ENCODE data around the gene FNDC3B.
"Not testable (repeated sequence)": the region's sequence is repeated elsewhere in the genome, so short reads cannot be mapped to it uniquely, and the experiment has no call there.

The FNDC3B gene

DNA sequence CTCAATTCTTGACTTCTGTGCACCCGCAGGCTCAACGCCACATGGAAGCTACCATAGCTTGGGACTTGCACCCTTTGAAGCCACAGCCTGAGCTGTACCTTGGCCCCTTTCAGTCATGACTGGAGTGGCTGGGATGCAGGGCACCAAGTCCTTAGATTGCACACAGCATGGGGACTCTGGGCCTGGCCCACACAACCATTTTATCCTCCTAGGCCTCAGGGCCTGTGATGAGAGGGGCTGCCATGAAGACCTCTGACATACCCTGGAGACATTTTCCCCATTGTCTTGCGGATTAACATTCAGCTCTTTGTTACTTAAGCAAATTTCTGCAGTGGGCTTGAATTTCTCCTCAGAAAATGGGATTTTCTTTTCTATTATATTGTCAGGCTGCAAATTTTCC is 203.1 kb downstream of the FNDC3B start:
- DNase-seq = not testable (repeated sequence)

DNA sequence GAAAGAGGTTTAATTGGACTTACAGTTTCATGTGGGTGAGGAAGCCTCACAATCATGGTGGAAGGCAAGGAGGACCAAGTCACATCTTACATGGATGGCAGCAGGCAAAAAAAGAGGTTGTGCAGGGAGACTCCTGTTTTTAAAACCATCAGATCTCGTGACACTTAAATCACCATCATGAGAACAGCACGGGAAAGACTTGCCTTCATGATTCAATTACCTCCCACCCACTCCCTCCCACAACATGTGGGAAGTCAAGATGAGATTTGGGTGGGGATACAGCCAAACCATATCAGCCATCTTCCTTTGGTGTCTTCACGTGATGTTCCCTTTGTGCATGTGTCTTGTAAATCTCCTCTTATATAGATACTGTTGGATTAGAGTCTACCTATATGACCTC is 204.0 kb downstream of the FNDC3B start:
- not testable (repeated sequence) for DNase-seq

DNA sequence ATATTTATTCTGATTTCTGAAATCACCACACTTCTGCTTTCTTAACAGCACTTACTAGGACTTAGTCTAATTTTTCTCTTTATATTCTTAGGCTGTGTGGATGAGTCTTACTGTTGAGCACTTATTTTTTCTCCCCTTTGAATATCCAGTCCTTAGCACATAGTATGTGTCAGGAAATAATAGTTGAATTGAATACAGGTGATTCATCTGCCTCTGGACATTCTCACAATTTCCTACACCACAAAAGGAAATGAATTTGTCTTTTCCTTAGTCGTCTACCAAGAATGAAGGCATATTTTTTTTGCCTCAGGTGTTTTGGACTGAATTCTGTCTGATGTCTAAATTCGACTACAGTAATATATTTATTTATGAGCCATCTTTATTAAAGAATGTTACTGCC is 204.6 kb downstream of the FNDC3B start:
- no peak for DNase-seq

DNA sequence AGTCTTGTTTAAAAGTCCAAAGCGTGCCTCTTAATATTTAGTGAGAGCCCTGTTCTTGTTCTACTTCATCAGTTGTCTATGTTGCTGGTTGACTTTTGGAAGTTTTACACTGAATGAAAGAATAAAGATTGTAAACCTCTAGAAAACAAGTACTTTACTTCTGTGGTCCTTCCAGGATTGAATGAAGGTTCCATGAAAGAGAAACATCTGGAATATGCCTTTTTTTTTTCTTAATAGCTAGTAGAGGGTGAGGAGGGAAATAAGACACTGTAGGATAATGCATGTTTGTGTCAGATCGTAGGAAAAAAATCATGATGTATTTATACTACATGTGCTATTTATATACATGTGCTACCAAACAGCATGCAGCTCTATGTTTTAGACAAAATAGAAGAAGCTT is 205.9 kb downstream of the FNDC3B start:
- no peak for DNase-seq

DNA sequence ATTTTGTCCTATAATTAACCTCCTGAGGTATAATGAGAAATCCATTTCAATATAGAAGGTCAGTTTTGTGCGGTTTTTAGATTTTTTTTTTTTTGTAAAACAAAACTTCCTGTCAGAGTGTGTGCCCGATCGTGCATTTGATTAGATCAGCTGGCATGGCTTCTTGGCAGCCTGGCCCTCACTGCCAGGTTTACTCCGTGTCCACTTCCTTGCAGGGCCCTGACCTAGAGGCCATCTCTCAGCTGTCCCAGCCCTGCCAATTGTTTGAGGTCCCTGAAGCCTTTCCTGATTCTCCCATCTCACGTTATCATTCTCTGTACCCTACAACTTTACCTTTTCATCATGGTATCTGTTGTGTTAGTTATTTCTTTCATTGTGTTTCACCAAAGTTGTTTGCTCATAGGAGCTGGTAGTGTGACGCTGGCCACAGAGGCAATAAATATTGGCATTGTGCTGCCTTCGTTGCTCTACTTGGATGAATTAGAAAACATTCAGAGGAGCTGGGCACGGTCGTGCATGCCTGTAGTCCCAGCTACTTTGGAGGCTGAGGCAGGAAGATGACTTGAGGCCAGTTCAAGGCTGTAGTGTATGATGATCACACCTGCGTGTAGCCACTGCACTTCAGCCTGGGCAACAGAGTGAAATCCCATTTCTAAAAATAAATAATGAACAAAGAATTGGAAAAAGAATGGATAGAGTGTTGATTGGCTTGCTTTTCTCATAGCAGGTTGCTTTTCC is 206.9 kb downstream of the FNDC3B start:
- DNase-seq = no peak

DNA sequence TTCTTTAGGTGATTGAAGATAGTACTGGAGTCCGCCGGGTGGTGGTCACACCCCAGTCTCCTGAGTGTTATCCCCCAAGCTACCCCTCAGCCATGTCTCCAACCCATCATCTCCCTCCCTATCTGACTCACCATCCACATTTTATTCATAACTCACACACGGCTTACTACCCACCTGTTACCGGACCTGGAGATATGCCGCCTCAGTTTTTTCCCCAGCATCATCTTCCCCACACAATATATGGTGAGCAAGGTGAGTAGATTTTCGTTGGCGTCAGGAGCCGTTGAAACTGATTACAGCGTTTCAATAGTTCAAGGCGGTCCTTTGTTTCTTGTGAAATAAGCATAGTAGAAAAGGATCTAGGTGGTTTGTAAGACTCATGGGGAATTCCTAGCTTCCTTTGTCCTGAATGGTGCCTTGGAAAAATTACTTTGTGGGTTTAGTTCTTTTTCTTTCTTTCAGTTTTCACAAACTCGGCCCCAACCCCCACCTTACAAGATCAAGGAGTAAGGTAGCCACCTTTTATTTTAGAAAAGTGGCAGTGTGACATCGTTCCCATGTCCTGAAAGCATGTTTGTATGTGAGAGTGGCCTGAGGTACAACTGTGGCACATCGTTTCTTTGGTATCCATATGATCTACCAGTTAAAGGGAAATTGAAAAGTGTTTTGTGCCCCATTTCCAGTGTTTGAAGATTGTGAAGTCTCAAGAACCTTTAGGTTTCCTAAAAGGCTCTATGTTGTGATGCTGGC is 208.3 kb downstream of the FNDC3B start:
- no peak for DNase-seq

DNA sequence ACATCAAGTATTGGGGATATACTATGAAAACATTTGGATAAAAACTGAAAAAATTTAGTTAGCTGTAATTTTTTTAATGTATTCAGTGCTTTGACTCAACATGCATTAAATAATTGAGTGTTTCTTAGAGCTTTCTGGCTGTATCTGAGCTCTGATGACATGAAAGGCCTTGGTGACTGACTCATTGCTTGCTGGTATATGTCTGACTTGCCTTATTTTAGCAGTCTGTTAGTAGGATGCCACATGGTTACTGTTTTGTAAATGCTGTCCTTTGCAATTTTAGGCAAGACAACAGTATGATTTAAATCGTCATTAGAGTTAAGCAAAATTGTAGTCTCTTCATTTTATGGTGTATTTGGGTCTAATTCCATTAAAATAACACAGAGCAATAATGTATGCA is 209.7 kb downstream of the FNDC3B start:
- peak in 2 of 4 experiments; percentile 52 to 57 for DNase-seq

DNA sequence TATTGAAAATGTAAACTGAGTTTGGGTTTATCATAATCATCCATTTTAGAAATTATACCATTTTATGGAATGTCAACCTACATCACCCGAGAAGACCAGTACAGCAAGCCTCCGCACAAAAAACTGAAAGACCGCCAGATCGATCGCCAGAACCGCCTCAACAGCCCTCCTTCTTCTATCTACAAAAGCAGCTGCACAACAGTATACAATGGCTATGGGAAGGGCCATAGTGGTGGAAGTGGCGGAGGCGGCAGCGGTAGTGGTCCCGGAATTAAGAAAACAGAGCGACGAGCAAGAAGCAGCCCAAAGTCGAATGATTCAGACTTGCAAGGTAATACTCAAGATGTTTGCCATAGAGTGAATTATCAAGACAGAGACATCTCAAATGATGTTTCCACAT is 211.8 kb downstream of the FNDC3B start:
- no peak for DNase-seq

DNA sequence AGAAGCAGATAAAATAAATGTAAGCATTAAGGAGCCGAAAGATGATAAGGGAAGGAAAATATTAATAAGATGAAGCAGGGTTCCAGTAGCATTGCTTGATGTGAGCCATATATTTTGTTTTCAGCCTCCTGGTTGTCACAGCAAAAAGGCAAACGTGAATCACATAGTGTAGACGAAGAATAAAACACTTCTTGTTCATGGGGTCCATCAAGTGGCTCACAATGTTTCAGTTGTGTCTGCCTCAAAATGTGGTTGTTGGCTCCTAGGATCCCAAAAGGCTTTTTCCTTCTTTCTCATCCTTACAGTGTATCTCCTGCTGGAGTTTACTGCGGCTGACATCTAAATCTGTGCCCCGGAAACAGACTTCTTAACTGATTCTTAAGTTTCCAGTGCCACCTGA is 213.8 kb downstream of the FNDC3B start:
- DNase-seq = no peak

DNA sequence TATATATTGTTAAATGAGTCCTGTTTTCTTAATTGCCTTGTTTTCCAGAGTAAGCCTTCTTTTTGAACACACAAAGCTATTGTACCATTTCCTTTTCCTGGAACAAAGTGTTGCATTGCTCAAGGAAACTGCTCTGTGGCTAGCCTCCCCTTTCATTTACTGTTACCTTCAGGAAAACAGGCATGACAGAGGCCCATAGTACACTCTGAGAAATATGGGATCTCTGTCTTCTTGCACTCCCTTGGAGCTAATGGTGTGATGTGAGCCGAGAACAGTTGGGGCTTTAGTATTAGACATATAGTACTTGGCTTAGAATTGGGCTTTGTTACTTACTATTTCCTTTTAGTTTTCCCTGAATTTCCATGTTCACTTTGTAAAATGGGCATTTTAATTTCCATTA is 215.2 kb downstream of the FNDC3B start:
- no peak for DNase-seq

DNA sequence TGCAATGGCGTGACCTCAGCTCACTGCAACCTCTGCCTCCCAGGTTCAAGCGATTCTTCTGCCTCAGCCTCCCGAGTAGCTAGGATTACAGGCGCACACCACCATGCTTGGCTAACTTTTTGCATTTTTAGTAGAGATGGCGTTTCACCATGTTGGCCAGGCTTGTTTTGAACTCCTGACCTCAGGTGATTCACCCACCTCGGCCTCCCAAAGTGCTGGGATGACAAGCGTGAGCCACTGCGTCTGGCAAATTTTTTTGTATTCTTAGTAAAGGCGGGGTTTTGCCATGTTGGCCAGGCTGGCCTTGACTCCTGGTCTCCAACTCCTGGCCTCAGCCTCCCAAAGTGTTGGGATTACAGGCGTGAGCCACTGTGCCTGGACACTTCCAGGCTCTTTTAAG is 215.9 kb downstream of the FNDC3B start:
- not testable (repeated sequence) for DNase-seq

DNA sequence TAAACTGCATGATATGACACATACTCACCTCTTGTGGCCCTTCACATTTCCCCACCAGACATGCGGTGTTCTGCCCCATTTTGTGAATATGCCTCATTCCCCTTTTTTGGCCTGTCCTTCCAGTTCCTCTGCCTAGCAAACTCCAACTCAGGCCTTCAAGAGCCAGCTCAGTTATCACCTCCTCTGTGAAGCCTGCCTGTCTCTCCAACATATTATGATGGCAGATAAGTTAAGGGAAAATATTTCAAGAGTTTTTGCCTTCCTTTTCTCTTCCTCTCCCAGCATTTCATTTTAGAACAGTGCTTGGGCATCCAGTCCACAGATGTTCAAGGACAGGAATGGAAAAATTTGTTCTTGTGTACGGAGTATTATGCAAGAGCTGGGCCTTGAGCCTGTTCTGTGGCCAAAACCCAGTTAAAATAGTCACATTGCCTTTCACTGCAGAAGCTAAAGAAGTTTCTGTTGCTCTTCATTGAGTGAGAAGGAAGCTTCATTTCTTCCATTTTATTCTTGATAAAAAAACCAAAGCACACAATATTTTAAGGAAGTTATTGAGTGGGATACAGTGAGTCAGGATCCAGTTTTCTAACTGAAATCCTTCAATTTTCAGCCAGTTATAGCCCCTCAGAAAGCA is 216.8 kb downstream of the FNDC3B start:
- peak; percentile 29 to 60 (median 50) for DNase-seq

DNA sequence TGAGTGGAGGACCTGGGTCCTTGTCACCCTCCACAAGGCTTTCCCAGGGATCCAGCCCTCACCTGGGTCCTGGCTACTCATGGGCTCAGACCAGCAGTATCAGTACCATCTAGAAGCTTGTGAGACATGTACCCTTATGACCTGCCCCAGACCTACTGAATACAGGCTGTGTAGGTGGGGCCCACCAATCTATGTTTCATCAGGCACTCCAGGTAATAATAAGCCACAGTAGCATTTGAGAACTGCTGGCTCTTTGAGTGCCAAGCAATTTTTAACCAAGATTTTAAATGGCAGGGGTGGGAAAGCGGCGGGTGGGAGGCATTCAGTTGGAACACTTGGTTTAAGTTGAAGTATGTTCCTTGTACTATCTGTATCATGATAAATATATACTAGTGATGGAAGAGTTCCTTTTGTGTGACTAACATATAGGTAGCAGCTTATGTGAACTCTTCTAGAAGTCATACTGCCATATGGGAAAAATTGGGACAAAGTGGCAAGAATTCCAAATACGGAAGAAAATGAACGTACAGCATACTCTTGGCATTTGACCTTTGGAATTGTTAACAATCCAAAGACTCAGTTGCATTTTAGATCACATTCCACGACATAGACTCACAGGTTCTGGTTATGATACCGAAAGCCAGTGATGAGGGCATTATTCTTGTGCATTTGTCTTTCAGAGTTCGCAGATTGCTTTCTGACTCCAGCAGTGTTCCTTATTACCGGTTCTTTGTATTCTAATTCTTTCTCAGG is 218.4 kb downstream of the FNDC3B start:
- DNase-seq = no peak

DNA sequence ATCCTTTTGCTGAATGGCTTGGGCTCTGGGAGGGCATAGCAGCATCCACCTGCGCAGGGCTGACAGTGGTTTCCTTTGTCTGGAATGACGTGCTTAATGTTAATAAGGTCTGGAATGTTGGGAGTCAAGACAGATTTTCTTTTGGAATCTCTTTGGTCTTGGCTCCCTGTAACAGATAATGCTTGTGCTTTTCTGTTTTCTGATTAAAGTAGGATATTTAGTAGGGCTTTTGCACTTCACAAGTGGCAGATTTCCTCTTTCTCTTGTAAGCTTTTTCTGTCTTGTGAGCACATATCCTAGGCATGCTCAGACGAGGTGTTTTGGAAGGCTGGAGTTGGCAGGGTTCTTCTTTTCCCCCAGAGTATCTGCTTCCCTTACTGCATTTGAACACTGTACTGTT is 219.2 kb downstream of the FNDC3B start:
- DNase-seq = peak in 3 of 4 experiments; percentile 37 to 49 (median 38)

DNA sequence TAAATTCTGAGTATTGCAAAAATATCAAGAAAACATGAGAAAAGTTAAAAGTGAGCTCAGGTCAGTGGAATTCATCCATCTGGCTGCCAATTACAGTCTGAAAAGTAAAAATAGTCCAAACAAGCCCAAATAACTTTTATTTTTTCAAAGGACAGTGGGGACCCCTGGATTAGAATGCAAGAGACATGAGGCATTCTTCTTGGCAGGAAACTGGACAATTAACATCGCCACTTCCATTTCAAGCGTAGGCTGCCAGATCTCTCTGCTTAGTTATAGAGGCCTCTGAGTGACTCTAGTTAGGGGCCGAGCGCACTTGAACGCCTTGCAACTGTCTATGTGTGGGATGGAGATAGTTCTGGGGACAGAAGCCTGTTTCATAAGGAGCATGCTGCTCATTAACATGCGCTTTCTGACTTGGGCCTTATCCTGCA is 219.7 kb downstream of the FNDC3B start:
- no peak for DNase-seq

DNA sequence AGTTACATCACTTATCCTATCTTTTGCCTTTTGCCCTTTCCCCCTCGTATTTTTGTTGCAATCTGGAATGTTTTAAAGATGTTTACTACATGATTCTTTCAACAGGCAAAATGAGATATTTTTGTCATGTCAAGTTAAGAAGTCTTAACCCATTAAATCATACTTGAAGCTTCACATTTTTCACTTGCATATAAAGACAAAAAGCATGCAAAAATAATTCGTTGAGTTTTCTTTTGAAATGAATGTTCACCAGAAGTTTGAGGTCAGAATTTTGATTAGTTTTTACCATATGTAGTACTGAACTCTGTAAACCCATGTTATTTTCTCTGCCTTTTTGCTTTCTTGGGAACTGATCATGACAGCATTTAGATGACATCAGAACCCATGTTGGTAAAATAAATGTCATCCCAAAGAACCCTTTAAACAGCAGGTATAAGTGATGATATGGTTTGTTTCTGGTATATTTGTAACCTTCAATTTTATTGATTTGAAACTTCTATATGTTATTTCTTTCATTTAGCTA is 220.4 kb downstream of the FNDC3B start:
- no peak for DNase-seq

DNA sequence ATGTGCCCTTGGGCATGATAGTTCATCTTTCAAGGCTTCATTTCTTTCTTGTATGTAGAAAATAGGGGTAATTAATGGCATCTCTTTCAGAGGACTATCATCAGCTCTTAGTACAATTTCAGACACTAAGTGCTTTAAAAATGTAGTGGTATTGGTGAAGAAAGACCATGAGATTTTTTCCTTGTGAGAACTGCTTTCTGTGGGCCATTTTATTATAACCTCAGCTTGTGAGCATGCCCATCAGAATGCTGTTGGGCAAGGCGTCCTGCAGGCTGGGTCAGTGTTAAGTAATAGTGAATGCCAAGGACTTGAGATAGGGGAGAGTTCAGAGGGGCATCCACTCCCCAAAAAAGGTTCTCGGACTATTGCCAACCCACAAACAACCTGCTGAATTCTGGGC is 221.0 kb downstream of the FNDC3B start:
- no peak for DNase-seq

DNA sequence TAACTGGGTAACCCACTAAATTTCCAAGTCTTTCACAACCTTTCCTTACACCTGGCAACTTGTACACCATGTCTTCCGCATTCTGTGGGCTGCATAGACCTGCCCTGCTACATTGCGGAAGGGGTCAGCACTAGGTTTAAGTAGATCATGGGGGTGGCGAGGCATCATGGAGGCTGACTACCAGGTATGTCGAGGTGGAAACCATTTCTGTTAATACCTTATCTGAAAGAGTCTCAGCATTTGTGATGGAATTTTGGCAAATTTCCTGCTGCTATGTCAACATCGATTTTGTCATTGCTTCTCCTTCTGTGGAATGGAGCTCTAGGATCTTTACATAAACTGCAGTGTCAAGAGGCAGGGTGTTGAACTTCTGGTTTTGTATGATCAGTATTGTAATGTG is 221.7 kb downstream of the FNDC3B start:
- DNase-seq = peak in 2 of 4 experiments; percentile 43 to 45

DNA sequence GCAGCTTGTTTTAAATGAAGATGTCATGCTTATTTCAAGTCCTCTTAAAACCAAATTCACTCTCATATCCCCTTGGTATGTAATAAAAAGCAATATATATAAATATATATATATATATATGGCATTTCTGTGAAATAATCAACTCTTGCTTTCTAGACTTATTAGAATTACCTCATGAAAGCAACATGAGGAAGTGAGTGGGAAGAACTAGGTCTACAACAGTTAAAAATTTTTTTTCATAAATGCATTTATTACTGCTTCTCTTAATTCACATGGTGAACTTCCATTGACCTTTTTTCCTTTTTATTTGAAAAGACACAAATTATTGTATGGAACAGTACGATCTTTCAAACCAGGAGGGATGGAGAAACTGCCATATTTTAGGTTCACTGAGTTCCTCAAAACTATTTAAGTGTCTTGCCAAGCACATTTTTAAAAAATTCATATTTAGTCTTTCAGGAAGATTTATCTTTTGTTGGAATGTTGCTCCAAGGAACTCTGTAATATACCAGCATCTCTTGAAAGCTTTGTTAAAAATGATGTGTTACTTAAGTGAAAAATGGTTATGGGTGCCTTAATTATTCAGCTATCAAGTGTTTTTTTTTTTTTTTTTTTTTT is 223.7 kb downstream of the FNDC3B start:
- DNase-seq = peak in 2 of 4 experiments; percentile 47 to 52

DNA sequence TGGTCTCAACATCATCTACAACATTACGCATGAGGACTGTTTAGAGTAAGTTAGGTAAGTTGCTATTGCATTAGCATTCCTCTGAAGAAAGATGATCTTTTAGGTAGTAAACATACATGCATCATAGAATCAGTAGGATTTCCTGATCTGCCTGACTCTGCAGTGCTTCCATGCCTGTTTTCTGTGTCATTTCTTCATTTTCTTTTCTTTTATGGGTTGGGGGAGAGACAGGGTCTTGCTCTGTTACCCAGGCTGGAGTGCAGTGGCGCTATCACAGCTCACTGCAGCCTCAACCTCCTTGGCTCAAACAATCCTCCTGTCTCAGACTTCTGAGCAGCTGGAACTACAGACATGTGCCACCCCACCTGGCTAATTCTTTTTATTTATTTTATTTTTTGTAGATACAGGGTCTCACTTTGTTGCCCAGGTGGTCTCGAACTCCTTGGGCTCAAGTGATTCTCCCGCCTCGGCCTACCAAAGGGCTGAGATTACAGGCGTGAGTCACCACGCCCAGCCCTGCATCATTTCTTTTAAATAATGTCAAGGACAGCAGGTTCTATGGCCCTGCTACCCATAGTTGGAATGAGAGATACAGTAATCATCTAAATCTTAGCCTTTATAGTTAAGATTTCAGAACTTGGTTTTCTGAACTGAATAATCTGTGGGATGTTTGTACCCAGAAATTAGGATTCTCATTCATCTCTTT is 224.6 kb downstream of the FNDC3B start:
- DNase-seq = no peak

DNA sequence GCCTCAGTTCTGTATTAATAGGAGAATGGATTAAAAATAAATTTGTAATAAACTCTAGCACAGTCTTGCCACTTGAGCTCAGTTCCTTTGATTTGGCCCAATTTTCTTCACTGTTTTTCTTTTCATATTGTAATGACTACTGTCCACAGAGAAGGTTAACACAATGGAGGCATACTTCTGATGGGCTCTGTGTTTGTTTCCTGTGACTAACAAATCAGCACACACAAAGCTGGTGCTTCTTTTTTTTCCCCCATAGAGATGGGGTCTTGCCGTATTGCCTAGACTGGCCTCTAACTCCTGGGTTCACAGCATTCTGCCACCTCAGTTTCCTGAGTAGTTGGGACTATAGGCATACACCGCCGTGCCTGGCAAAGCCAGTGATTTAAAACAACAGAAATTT is 226.7 kb downstream of the FNDC3B start:
- DNase-seq = no peak

DNA sequence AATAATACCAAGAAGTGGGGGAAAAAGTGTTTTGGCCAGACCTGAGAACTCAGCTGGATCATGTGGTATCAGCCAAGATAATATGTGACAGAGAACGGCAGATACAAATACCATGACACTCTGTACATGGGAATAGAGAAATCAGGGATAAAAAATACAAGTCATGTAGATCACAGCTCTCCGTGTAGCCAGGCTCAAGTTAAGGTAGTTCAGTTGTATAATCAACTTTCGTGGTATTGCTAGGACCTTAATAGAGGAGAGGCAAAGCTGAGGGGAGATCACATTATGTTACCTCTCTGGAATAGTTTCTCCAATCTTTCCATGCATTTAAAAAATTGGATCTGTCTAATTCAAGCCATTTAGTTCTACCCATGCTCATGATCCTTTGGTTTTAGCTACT is 229.0 kb downstream of the FNDC3B start:
- DNase-seq = no peak

All from suppressor macrophage (primary cell).